DOHH2 (cell line): ENCODE results near the gene OR8D2.
"Not testable (repeated sequence)": the region's sequence is repeated elsewhere in the genome, so short reads cannot be mapped to it uniquely, and the experiment has no call there.

ENCODE experiments used
- H3F3A ChIP-seq: fragments of 200-600 bp; sonication (generic), shearing (Covaris generic); 2 replicates; pipeline ENCODE4 v1.6.0; 2016; ENCODE audit warnings: antibody characterized with exemption, mild to moderate bottlenecking; ENCODE audit not compliant: control insufficient read depth, insufficient read depth
- H3K27ac ChIP-seq: fragments of 200-600 bp; sonication (generic); 2 replicates; pipeline ENCODE4 v1.5.1; 2014; ENCODE audit warnings: low read depth, mild to moderate bottlenecking, low read length, moderate library complexity
- H3K27me3 ChIP-seq: fragments of 200-600 bp; sonication (generic); 2 replicates; pipeline ENCODE4 v1.6.1; 2014; ENCODE audit warnings: mild to moderate bottlenecking, low read length, mixed read lengths; ENCODE audit not compliant: control insufficient read depth
- H3K36me3 ChIP-seq: fragments of 200-600 bp; sonication (generic); 2 replicates; pipeline ENCODE4 v1.6.1; 2014; ENCODE audit warnings: mild to moderate bottlenecking, low read length, moderate library complexity, mixed read lengths; ENCODE audit not compliant: control insufficient read depth
- H3K4me1 ChIP-seq: fragments of 200-600 bp; sonication (generic); 2 replicates; pipeline ENCODE4 v1.6.1; 2014; ENCODE audit warnings: mild to moderate bottlenecking, low read length, mixed read lengths; ENCODE audit not compliant: control insufficient read depth
- H3K4me2 ChIP-seq: fragments of 200-600 bp; sonication (generic); 2 replicates; pipeline ENCODE4 v1.6.0; 2014; ENCODE audit warnings: mild to moderate bottlenecking, low read length, moderate library complexity
- H3K4me3 ChIP-seq: fragments of 200-600 bp; sonication (generic); 2 replicates; pipeline ENCODE4 v1.5.1; 2014; ENCODE audit warnings: mild to moderate bottlenecking, low read length, mixed read lengths
- H3K79me2 ChIP-seq: fragments of 200-600 bp; sonication (generic); 2 replicates; pipeline ENCODE4 v1.6.1; 2014; ENCODE audit warnings: mild to moderate bottlenecking, low read length, mixed read lengths; ENCODE audit not compliant: control insufficient read depth
- H3K9me2 ChIP-seq: fragments of 200-600 bp; sonication (generic); replicated peaks from 2 replicates; pipeline ENCODE4 v1.6.1; 2014; ENCODE audit warnings: mild to moderate bottlenecking, low read length, mixed read lengths; ENCODE audit not compliant: control insufficient read depth
- H3K9me3 ChIP-seq: fragments of 200-600 bp; sonication (generic); 2 replicates; pipeline ENCODE4 v1.6.1; 2014; ENCODE audit warnings: antibody characterized with exemption, low read length, mixed read lengths; ENCODE audit not compliant: control insufficient read depth, insufficient read depth
- H4K20me1 ChIP-seq: fragments of 200-600 bp; sonication (generic); 2 replicates; pipeline ENCODE4 v1.6.0; 2014; ENCODE audit warnings: low read depth, mild to moderate bottlenecking, antibody characterized with exemption, low read length, moderate library complexity; ENCODE audit not compliant: control insufficient read depth, insufficient read depth
- EZH2phosphoT487 ChIP-seq: fragments of 200-600 bp; sonication (generic); IDR thresholded peaks from 2 replicates; pipeline ENCODE4 v1.6.1; 2017; ENCODE audit warnings: borderline replicate concordance, mild to moderate bottlenecking, antibody characterized with exemption, low read length, moderate library complexity, mixed read lengths
- TF ChIP-seq, protein P1 (sequence below): fragments of 200-600 bp; sonication (generic); IDR thresholded peaks from one replicate; pipeline ENCODE4 v1.5.1; 2014; ENCODE audit warnings: antibody characterized with exemption, mild to moderate bottlenecking, low read depth, low read length; ENCODE audit not compliant: poor library complexity, severe bottlenecking

OR8D2 gene

DNA sequence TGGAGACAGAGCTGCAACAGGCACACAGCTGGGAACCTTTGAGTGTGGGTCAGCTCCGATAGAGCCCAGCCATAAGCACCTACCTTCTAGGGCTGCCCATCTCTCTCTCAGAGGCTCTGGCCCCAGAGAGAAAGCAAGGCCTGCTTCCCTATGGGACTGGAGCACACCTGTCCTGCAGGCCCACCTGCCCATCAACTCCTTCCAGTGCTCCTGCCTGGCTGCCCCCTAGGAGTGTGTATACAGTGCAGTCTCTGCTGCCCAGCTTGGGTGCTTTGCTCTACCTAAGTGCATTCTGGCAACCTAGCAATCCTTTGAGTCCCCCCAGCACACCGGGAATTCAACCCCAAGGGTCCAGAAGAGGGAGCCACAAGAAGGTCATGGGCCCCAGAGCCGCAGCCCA is 42.8 kb downstream of the OR8D2 start:
- Histone ChIP-seq H3K4me2 (no peak overlapping the region), H3K9me3 (no peaks in the 10 kb centered on the region), H3K27me3 (no peaks in the 10 kb centered on the region), H3K9me2 (no peaks in the 10 kb centered on the region), H3K4me3 (no peak overlapping the region), H3K4me1 (no peaks in the 10 kb centered on the region), H4K20me1 (no peaks in the 10 kb centered on the region), H3K36me3 (no peaks in the 10 kb centered on the region), H3F3A (no peaks in the 10 kb centered on the region), H3K79me2 (no peaks in the 10 kb centered on the region), H3K27ac (no peak overlapping the region)
- TF ChIP-seq EZH2phosphoT487, result no peak
- TF ChIP-seq, protein P1, sequence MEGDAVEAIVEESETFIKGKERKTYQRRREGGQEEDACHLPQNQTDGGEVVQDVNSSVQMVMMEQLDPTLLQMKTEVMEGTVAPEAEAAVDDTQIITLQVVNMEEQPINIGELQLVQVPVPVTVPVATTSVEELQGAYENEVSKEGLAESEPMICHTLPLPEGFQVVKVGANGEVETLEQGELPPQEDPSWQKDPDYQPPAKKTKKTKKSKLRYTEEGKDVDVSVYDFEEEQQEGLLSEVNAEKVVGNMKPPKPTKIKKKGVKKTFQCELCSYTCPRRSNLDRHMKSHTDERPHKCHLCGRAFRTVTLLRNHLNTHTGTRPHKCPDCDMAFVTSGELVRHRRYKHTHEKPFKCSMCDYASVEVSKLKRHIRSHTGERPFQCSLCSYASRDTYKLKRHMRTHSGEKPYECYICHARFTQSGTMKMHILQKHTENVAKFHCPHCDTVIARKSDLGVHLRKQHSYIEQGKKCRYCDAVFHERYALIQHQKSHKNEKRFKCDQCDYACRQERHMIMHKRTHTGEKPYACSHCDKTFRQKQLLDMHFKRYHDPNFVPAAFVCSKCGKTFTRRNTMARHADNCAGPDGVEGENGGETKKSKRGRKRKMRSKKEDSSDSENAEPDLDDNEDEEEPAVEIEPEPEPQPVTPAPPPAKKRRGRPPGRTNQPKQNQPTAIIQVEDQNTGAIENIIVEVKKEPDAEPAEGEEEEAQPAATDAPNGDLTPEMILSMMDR, result no peak

- Histone ChIP-seq H3K36me3 (no peaks in the 10 kb centered on the region), H3K27ac (no peak overlapping the region), H3F3A (no peaks in the 10 kb centered on the region), H3K79me2 (no peaks in the 10 kb centered on the region), H3K9me2 (no peaks in the 10 kb centered on the region), H3K4me1 (no peaks in the 10 kb centered on the region), H3K4me3 (no peak overlapping the region), H4K20me1 (no peaks in the 10 kb centered on the region), H3K4me2 (no peak overlapping the region), H3K9me3 (no peaks in the 10 kb centered on the region), H3K27me3 (no peaks in the 10 kb centered on the region)
- TF ChIP-seq, protein P1, result no peak
- TF ChIP-seq EZH2phosphoT487, result no peak
These were observed 43.9 kb downstream of the OR8D2 start for GRCh38 chr11:124276081-124276480.

- TF ChIP-seq, protein P1, result no peak
- no peak for TF ChIP-seq EZH2phosphoT487
These were observed 46.0 kb downstream of the OR8D2 start for GRCh38 chr11:124274000-124274399.

GRCh38 chr11:124270886-124271285 is 49.1 kb downstream of the OR8D2 start:
- not testable (repeated sequence) for H3K27ac ChIP-seq, H3F3A ChIP-seq, H3K9me2 ChIP-seq, H4K20me1 ChIP-seq, H3K79me2 ChIP-seq, H3K4me1 ChIP-seq, H3K4me3 ChIP-seq, H3K36me3 ChIP-seq, H3K9me3 ChIP-seq, H3K27me3 ChIP-seq, H3K4me2 ChIP-seq

More at GRCh38 chr11:124274000-124274399, 46.0 kb downstream of the OR8D2 start:
- no peak overlapping the region for H3K27ac ChIP-seq
- no peaks in the 10 kb centered on the region for H3K9me2 ChIP-seq
- no peaks in the 10 kb centered on the region for H4K20me1 ChIP-seq
- no peaks in the 10 kb centered on the region for H3K4me1 ChIP-seq
- H3K9me3 ChIP-seq, result no peaks in the 10 kb centered on the region
- H3K79me2 ChIP-seq, result no peaks in the 10 kb centered on the region
- no peak overlapping the region for H3K4me3 ChIP-seq
- H3K27me3 ChIP-seq, result no peaks in the 10 kb centered on the region
- H3F3A ChIP-seq, result no peaks in the 10 kb centered on the region
- no peaks in the 10 kb centered on the region for H3K36me3 ChIP-seq
- no peak overlapping the region for H3K4me2 ChIP-seq
